ENCODE measurements around the gene LDLRAD3.

LDLRAD3 gene

GRCh38 chr11:36109850-36110606, 166.2 kb downstream of the LDLRAD3 start:
- peak; percentile 63 for DNase-seq

- DNase-seq = peak; percentile 63
Observed at GRCh38 chr11:36110668-36111410, 167.0 kb downstream of the LDLRAD3 start.

- DNase-seq = no peak
Observed at GRCh38 chr11:36114095-36114494, 170.2 kb downstream of the LDLRAD3 start.

- DNase-seq = no peak
Observed at GRCh38 chr11:36115378-36115801, 171.5 kb downstream of the LDLRAD3 start.

- no peak for DNase-seq
Observed at GRCh38 chr11:36116161-36116560, 172.3 kb downstream of the LDLRAD3 start.

- no peak for DNase-seq
Observed at GRCh38 chr11:36118084-36118483, 174.2 kb downstream of the LDLRAD3 start.

GRCh38 chr11:36119300-36119699, 175.4 kb downstream of the LDLRAD3 start:
- no peak for DNase-seq

GRCh38 chr11:36121054-36121453, 177.2 kb downstream of the LDLRAD3 start:
- DNase-seq = no peak

- DNase-seq = no peak
Observed at GRCh38 chr11:36122671-36123070, 178.8 kb downstream of the LDLRAD3 start.

GRCh38 chr11:36123336-36124101, 179.7 kb downstream of the LDLRAD3 start:
- DNase-seq = no peak

- no peak for DNase-seq
Observed at GRCh38 chr11:36126678-36127077, 182.8 kb downstream of the LDLRAD3 start.

- no peak for DNase-seq
Observed at GRCh38 chr11:36127550-36127949, 183.7 kb downstream of the LDLRAD3 start.

GRCh38 chr11:36129955-36130354, 186.1 kb downstream of the LDLRAD3 start:
- DNase-seq = no peak

- no peak for DNase-seq
Observed at GRCh38 chr11:36130401-36130800, 186.5 kb downstream of the LDLRAD3 start.

GRCh38 chr11:36131721-36132397, 188.0 kb downstream of the LDLRAD3 start:
- DNase-seq = no peak

GRCh38 chr11:36132940-36133339, 189.1 kb downstream of the LDLRAD3 start:
- no peak for DNase-seq

- no peak for DNase-seq
Observed at GRCh38 chr11:36135076-36135475, 191.2 kb downstream of the LDLRAD3 start.

- no peak for DNase-seq
Observed at GRCh38 chr11:36139767-36140166, 195.9 kb downstream of the LDLRAD3 start.

GRCh38 chr11:36141196-36141953, 197.5 kb downstream of the LDLRAD3 start:
- DNase-seq = peak; percentile 65

- DNase-seq = no peak
Observed at GRCh38 chr11:36141956-36142355, 198.1 kb downstream of the LDLRAD3 start.

- peak; percentile 45 for DNase-seq
Observed at GRCh38 chr11:36142439-36142838, 198.6 kb downstream of the LDLRAD3 start.

GRCh38 chr11:36142879-36143278, 199.0 kb downstream of the LDLRAD3 start:
- DNase-seq = no peak
